Measurements from ENCODE around the gene AMER3.

The AMER3 gene

GRCh38 chr2:130740671-130741070 lies 14.7 kb upstream of the AMER3 start:
- no peak for DNase-seq (ENCODE audit: low read depth)
- no peak overlapping the region for H3K4me3 ChIP-seq (ENCODE audit: low read depth, low read length)
- no peak for TF ChIP-seq CTCF (IDR thresholded peaks at IDR 0.05; ENCODE audit: control insufficient read depth, extremely low read depth, insufficient read depth)

DNA sequence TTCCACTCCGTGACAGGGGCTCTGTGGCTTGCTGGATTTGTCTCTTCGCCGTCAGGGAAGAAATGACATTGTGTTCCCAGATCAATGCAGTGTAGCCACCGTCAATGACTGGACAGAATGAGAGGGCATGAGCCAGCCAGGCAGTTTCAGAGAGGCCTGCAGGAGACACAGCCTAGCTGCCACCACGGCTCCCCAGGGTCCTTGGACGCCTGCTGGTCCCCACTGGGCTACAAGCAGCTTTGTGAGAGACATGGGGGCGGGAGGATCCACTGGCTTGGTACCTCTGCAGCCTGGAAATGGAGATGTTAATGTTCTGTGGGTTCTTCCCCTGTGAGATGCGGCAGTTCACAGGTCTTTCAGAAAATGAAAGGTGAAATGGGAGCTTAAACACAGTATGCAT lies 12.1 kb upstream of the AMER3 start:
- H3K4me3 ChIP-seq (ENCODE audit: low read depth, low read length), result no peak overlapping the region
- TF ChIP-seq CTCF (IDR thresholded peaks at IDR 0.05; ENCODE audit: control insufficient read depth, extremely low read depth, insufficient read depth), result no peak

DNA sequence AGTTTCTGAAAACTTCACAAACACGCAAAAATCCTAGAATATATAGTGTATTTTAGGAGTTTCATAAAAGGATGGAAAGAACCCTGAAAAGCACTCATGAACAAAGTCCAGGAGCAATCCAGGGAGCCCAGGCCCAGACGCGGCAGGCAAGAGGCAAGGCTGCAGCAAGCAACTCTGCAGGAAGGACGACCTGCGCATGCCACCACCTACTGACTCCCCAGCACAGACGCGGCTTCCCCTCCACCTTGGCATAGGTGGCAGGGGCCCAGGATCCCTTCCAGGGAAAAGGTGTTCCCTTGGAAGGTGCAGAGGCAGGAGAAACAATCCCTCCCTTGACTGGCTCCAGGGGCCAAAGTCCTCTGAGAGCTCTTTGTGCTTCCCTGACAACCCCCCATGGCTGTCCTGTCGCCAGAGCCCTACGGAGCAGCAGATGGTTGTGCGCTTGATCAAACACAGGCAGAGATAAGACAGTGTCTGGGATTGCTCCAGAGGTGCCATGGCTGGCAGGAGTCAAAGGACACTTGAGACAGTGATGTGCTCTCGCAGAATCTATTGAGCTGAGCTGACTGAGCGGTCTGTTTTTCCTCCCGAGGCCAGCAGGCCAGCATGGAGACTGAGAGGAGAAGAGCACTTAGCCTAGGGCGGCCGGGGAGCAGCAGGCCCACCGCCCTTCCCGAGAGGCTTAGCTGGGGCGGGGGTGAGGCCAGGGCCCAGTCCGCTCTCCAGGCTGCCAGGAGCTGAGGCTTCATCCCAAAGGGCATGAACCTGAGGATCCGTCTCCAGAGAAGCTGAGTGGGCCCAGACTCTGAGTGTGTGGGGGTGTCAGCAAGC lies 10.8 kb upstream of the AMER3 start:
- H3K4me3 ChIP-seq (ENCODE audit: low read depth, low read length), result no peak overlapping the region
- no peak for DNase-seq (ENCODE audit: low read depth)
- TF ChIP-seq CTCF (IDR thresholded peaks at IDR 0.05; ENCODE audit: control insufficient read depth, extremely low read depth, insufficient read depth), result no peak

More for the DNA sequence above, 12.1 kb upstream of the AMER3 start:
- DNase-seq (ENCODE audit: low read depth), result no peak

- TF ChIP-seq CTCF (IDR thresholded peaks at IDR 0.05; ENCODE audit: control insufficient read depth, extremely low read depth, insufficient read depth), result no peak
- DNase-seq (ENCODE audit: low read depth), result no peak
- no peak overlapping the region for H3K4me3 ChIP-seq (ENCODE audit: low read depth, low read length)
Observed at GRCh38 chr2:130749078-130749477, 6.3 kb upstream of the AMER3 start.

- no peak overlapping the region for H3K4me3 ChIP-seq (ENCODE audit: low read depth, low read length)
- TF ChIP-seq CTCF (IDR thresholded peaks at IDR 0.05; ENCODE audit: control insufficient read depth, extremely low read depth, insufficient read depth), result no peak
- no peak for DNase-seq (ENCODE audit: low read depth)
Observed at GRCh38 chr2:130749641-130750040, 5.7 kb upstream of the AMER3 start.

DNA sequence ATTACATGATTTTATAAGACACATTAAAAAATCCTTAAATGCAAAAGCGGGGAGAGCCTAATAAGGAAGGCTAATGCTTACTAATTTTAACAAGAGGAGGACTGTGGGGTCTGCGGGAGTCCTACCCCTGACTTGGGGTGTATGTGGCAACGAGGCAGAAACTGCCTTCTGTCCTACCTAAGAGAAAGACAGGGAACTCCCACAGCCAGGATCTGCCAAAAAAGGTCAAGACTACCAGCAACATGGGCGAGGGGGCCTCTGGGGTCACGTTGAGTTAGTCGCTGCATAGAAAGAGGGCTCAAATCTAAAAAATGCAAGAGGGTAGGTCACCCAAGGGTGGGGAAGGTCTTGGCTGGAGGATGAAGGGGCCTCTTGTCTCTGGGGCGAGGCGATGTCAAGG lies 529 bp upstream of the AMER3 start:
- no peak for DNase-seq (ENCODE audit: low read depth)
- no peak overlapping the region for H3K4me3 ChIP-seq (ENCODE audit: low read depth, low read length)

More for the DNA sequence above, 529 bp upstream of the AMER3 start:
- TF ChIP-seq CTCF (IDR thresholded peaks at IDR 0.05; ENCODE audit: control insufficient read depth, extremely low read depth, insufficient read depth), result no peak
